ENCODE measurements around the gene CLNK. TPM values are rescaled to one million over a fixed set of nuclear protein-coding genes. Genes with fewer than 3 reads are reported as not detected.

The CLNK gene
- total and polyA plus RNA-seq, 12 donors, result 0.15 to 0.62 TPM; not detected in 10

GRCh38 chr4:10696253-10696652 is 11.7 kb upstream of the CLNK start:
- Histone ChIP-seq H3K4me3 (no peak overlapping the region), H3K36me3 (no peaks in the 10 kb centered on the region), H3K27me3 (no peaks in the 10 kb centered on the region), H3K4me1 (no peaks in the 10 kb centered on the region), H3K9me3 (peaks cover 0 to 8% (median 0%) of the 10 kb centered on the region in 11 donors), H3K27ac (no peak overlapping the region)
- no peak for DNase-seq
- 92 to 94% methylated on average over 4 of the region's 4 CpGs for WGBS, 2 donors
- no peak for ATAC-seq
- intact Hi-C loops (cut with DNase I), result no loop called here
- TF ChIP-seq, protein P1, sequence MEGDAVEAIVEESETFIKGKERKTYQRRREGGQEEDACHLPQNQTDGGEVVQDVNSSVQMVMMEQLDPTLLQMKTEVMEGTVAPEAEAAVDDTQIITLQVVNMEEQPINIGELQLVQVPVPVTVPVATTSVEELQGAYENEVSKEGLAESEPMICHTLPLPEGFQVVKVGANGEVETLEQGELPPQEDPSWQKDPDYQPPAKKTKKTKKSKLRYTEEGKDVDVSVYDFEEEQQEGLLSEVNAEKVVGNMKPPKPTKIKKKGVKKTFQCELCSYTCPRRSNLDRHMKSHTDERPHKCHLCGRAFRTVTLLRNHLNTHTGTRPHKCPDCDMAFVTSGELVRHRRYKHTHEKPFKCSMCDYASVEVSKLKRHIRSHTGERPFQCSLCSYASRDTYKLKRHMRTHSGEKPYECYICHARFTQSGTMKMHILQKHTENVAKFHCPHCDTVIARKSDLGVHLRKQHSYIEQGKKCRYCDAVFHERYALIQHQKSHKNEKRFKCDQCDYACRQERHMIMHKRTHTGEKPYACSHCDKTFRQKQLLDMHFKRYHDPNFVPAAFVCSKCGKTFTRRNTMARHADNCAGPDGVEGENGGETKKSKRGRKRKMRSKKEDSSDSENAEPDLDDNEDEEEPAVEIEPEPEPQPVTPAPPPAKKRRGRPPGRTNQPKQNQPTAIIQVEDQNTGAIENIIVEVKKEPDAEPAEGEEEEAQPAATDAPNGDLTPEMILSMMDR (IDR thresholded peaks at IDR 0.05), result no peak

DNA sequence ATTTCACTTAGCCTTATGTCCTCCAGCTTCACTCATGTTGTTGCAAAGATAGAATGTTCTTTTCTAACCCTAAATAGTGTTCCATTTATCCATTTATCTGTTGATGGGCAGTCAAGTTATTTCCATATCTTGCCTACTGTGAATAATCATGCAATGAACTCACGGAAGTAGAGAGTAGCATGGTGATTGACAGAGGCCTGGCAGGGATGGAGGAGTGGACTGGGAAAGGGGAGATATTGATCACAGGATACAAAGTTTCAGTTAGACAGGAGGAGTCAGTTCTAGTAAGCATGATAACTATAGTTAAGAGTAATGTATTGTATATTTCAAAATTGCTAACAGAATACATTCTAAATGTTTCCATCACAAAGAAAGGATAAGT is 10.3 kb upstream of the CLNK start:
- H3K36me3 ChIP-seq, result no peaks in the 10 kb centered on the region
- WGBS, 2 donors, result 62 to 66% methylated on average over 1 of the region's 1 CpG
- TF ChIP-seq, protein P1 (IDR thresholded peaks at IDR 0.05), result no peak
- intact Hi-C loops (cut with DNase I), result no loop called here
- H3K27me3 ChIP-seq, result no peaks in the 10 kb centered on the region
- DNase-seq (no peak), ATAC-seq (no peak)
- H3K4me1 ChIP-seq, result no peaks in the 10 kb centered on the region
- peaks cover 0 to 8% (median 0%) of the 10 kb centered on the region in 11 donors for H3K9me3 ChIP-seq
- H3K27ac ChIP-seq, result no peak overlapping the region
- no peak overlapping the region for H3K4me3 ChIP-seq

DNA sequence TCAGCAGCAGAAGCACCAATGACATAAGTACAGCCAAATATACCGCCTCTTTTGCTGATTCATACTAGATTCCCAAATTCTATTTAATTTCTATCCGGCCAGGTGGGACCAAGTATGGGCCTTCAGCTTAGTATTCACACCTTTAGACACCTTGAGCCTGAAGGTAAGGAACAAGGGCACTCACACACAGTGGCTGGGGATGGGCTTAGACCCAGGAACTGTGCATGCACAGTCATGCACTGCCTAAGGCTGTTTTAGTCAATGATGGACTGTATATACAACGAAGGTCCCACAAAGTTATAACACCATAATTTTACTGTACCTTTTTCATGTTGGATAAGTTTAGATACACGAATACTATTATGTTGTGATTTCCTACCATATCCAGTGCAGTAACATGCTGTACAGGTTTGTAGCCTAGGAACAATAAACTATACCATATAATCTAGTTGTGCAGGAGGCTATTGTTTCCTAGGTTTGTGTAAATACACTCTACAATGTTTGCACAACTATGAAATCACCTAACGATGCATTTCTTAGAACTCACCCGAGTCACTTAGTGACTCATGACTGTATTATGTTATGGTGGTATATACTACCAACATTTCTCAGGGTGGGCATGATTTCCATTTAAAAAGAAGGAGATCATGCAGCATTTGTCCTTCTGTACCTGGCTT is 9.7 kb upstream of the CLNK start:
- H3K36me3 ChIP-seq, result no peaks in the 10 kb centered on the region
- H3K27me3 ChIP-seq, result no peaks in the 10 kb centered on the region
- WGBS, 2 donors, result 84 to 87% methylated on average over 6 of the region's 6 CpGs
- no peaks in the 10 kb centered on the region for H3K4me1 ChIP-seq
- intact Hi-C loops (cut with DNase I), result no loop called here
- no peak for DNase-seq
- no peak overlapping the region for H3K4me3 ChIP-seq
- peaks cover 0 to 8% (median 0%) of the 10 kb centered on the region in 11 donors for H3K9me3 ChIP-seq
- TF ChIP-seq, protein P1 (IDR thresholded peaks at IDR 0.05), result no peak
- no peak overlapping the region for H3K27ac ChIP-seq
- no peak for ATAC-seq

GRCh38 chr4:10691651-10692050 is 7.1 kb upstream of the CLNK start:
- H3K4me1 ChIP-seq, result no peaks in the 10 kb centered on the region
- DNase-seq, result no peak
- intact Hi-C loops (cut with DNase I), result no loop called here
- H3K27ac ChIP-seq, result no peak overlapping the region
- no peak overlapping the region for H3K4me3 ChIP-seq
- ATAC-seq, result no peak
- TF ChIP-seq, protein P1 (IDR thresholded peaks at IDR 0.05), result no peak
- H3K36me3 ChIP-seq, result no peaks in the 10 kb centered on the region
- H3K27me3 ChIP-seq, result no peaks in the 10 kb centered on the region
- 48 to 51% methylated on average over 2 of the region's 2 CpGs for WGBS, 2 donors
- peaks cover 0 to 4% (median 0%) of the 10 kb centered on the region in 11 donors for H3K9me3 ChIP-seq
